ENCODE data around the gene ALPK3.

Gene ALPK3

GRCh38 chr15:84799511-84800187, 17.5 kb upstream of the ALPK3 start:
- DNase-seq: no peak

- no peak for DNase-seq
Observed at GRCh38 chr15:84800365-84800806, 16.8 kb upstream of the ALPK3 start.

- DNase-seq: no peak
Observed at GRCh38 chr15:84804005-84804900, 12.9 kb upstream of the ALPK3 start.

DNA sequence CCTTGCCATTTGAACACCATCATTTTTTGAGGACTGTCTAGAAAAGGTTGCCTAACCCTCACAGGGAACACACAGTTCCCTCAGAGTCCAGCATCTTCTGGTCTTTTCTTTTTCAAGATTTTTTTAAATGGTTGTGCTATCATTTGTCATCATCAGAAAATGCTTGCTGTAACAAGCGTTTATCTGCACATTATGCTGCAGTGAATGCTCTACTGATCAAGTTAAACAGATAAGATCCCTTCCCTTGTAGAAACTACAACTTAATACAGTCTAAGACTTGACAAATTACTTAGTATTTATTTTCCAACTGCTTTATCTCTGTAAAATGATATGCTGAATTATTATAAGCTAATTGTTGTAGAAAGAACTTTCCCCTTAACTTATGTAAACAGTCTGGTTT, 11.9 kb upstream of the ALPK3 start:
- DNase-seq: no peak

DNA sequence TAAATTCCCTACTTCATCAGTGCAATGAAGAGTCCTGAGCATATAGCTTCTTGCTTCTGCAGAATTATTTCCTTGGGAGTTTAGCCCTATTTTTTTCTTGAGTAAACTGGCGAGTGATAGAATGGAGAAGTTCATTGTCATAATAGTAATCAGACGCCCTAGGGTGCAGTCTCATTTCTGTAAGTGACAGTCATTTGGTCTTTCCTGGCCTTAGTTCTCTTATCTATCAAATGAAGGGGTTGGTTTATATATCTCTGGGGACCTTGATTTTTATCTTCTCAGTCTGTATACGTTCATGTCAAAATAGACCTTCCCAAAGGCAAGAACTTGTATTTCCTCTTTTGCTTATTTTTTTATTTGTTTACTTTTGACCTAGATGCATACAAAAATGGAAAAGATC, 9.9 kb upstream of the ALPK3 start:
- no peak for DNase-seq

- DNase-seq: no peak
Observed at GRCh38 chr15:84810073-84810840, 6.9 kb upstream of the ALPK3 start.

DNA sequence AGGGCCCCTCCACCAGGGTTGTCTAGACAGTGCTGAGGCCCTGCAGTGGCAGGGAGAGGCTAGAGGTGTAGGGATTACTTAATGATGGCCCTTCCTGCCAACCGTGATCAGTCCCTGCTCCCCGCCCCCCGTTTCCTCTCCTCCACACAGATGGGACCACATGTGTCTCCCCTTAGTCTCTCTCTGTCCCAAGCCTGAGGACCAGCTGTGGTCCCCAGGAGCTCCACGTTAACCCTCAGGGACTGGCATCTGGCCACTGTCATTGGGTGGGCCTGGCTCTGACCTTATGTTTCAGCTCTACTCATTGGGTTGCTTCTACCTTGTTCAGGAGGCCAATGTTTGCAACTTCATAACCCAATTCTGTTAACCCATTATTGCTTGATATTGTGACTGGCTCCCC, 6.0 kb upstream of the ALPK3 start:
- no peak for DNase-seq

DNA sequence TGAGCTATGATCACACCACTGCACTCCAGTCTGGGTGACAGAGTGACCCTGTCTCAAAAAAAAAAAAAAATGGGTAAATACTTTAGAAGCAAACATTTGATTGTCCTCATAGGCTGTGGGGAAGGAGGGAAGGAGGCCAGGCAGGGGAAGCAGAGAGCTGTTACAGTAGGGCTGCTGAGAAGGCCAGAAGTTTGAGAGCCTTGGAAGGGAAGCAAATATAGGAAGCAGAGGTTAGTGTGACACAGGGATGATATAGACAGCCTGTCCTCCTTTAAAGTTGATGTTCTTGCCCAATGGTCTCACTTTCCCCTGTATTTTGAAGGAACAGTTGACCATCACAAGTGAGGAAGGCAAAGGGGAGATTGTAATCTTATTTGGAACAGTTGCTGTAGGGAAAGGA, 5.3 kb upstream of the ALPK3 start:
- DNase-seq: no peak

DNA sequence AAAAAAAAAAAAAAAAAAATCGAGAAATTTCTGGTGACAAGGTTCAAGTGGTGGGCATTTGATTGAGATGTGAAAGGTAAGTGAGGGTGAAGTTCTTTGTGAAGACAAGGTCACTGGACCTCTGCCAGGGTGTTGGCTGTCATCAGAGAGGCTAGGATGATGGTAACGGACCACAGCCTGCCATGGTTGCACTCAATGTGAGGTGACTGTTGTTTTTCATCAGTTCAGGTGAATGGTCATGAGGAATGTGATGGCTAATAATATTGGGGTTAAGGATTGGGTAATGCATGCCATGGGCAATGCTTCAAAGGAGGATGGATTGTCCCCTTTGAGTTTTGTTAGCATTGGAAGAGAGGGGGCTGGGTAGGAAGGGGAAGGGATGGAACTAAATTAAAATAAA, 4.3 kb upstream of the ALPK3 start:
- DNase-seq: no peak

GRCh38 chr15:84813435-84813834, 3.7 kb upstream of the ALPK3 start:
- no peak for DNase-seq

DNA sequence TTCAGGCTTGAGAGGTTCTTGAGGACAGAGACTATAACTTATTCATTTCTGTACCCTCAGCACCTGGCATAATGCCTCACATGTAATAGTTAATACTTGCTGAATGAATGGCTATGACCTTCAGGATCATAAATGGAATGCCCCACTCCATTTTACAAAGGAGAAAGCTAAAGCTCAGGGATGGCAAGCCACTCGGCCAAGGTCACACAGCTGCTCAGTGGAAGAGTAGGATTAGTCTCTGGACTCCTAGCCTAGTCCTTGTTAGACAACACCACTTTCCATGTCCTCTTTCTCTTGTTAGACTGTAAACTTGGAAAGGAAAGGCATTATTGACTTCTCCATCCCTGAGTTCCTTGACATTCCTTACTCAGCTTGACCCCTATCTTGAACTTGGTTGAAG, 3.2 kb upstream of the ALPK3 start:
- DNase-seq: no peak

GRCh38 chr15:84814916-84815315, 2.2 kb upstream of the ALPK3 start:
- DNase-seq: no peak

DNA sequence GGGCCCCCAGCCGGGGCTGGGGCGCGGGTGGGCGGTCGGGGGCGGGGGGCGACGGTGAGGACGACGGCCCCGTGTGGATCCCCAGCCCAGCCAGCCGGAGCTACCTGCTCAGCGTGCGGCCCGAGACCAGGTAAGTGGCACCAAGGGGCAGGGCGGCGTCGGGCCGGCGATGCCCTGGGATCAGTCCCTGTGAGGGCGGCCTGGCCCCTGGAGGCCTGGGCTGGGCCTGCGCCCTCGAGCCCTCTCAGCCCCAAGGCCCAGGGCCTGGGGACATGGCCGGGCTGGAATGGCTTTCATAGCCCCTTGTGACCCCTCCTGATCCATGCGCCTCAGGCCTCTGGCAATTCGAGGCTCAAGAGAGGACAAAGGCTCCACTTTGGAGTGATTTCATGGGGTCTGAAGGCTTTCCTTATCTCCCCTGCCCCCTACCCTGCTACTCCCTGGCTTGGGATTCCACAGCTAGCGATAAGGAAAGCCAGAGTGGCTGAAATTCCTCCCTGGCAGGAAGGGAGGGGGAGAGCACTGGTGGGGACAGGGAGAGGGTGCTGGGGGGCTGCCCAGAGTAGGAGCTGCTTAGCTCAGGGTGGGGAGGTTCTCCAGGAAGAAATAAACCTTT, 418 bp downstream of the ALPK3 start:
- DNase-seq: no peak

GRCh38 chr15:84818261-84819131, 1.3 kb downstream of the ALPK3 start:
- DNase-seq: no peak

- no peak for DNase-seq
Observed at GRCh38 chr15:84819291-84819768, 2.2 kb downstream of the ALPK3 start.

- DNase-seq: no peak
Observed at GRCh38 chr15:84819791-84820190, 2.6 kb downstream of the ALPK3 start.

GRCh38 chr15:84821501-84822021, 4.4 kb downstream of the ALPK3 start:
- no peak for DNase-seq

GRCh38 chr15:84822653-84823281, 5.6 kb downstream of the ALPK3 start:
- DNase-seq: no peak

- no peak for DNase-seq
Observed at GRCh38 chr15:84823282-84823878, 6.2 kb downstream of the ALPK3 start.

GRCh38 chr15:84824260-84825007, 7.3 kb downstream of the ALPK3 start:
- no peak for DNase-seq
